OCI-LY7 (cell line): ENCODE results near the gene WDR36. TPM values are rescaled to one million over a fixed set of nuclear protein-coding genes. Genes with fewer than 3 reads are reported as not detected.

Experiments used
- BruUV-seq: library from RNA; stranded (reverse); fragments of 400-500 nt; replicated peaks from 2 replicates; lab custom pipeline; 2021; lab: Mats Ljungman, UMichigan
- CTCF ChIA-PET: fragments of 300-600 bp; sonication (Branson Sonifier 250); formaldehyde crosslinking; loops from one replicate; lab custom pipeline; 2022; ENCODE audit warnings: antibody characterized with exemption; ENCODE audit not compliant: unreplicated experiment; lab: Charles Lee
- POLR2A ChIA-PET: fragments of 300-600 bp; sonication (Branson Sonifier 250); formaldehyde crosslinking; loops from one replicate; lab custom pipeline; 2022; ENCODE audit warnings: antibody characterized with exemption; lab: Charles Lee
- DNase-seq: peaks from one replicate; pipeline ENCODE4 v3.0.0-alpha.2; 2015; ENCODE audit warnings: low spot score
- H2AFZ ChIP-seq: fragments of 200-600 bp; sonication (generic), shearing (Covaris generic); 2 replicates; pipeline ENCODE4 v1.6.1; 2014; ENCODE audit warnings: mild to moderate bottlenecking, antibody characterized with exemption, low read length, moderate library complexity
- H3K27ac ChIP-seq: fragments of 200-600 bp; sonication (generic); 2 replicates; pipeline ENCODE4 v1.5.1; 2014; ENCODE audit warnings: mixed run types, low read depth, mild to moderate bottlenecking, moderate library complexity, low read length, inconsistent platforms; ENCODE audit not compliant: poor library complexity, severe bottlenecking
- H3K36me3 ChIP-seq: fragments of 200-600 bp; sonication (generic); 2 replicates; pipeline ENCODE4 v1.6.1; 2014; ENCODE audit warnings: mild to moderate bottlenecking, antibody characterized with exemption, low read length, moderate library complexity, mixed read lengths; ENCODE audit not compliant: insufficient read depth
- H3K4me1 ChIP-seq: fragments of 200-600 bp; sonication (generic); 2 replicates; pipeline ENCODE4 v1.5.1; 2014; ENCODE audit warnings: mild to moderate bottlenecking, low read length; ENCODE audit not compliant: insufficient read depth, poor library complexity, severe bottlenecking
- H3K4me2 ChIP-seq: fragments of 200-600 bp; sonication (generic); 2 replicates; pipeline ENCODE4 v1.6.1; 2014; ENCODE audit warnings: mild to moderate bottlenecking, low read length
- H3K4me3 ChIP-seq: fragments of 200-600 bp; sonication (generic); 2 replicates; pipeline ENCODE4 v1.5.1; 2014; ENCODE audit warnings: mild to moderate bottlenecking, low read depth, low read length; ENCODE audit not compliant: poor library complexity, severe bottlenecking
- H3K79me2 ChIP-seq: fragments of 200-600 bp; sonication (generic); 2 replicates; pipeline ENCODE4 v1.6.1; 2016; ENCODE audit warnings: low read depth, mild to moderate bottlenecking, low read length, moderate library complexity, mixed read lengths; ENCODE audit not compliant: insufficient read depth
- H3K9me2 ChIP-seq: fragments of 200-600 bp; sonication (generic); 2 replicates; pipeline ENCODE4 v1.6.1; 2016; ENCODE audit warnings: mild to moderate bottlenecking, low read length, mixed read lengths; ENCODE audit not compliant: insufficient read depth
- H3K9me3 ChIP-seq: fragments of 200-600 bp; sonication (generic); 2 replicates; pipeline ENCODE4 v1.6.1; 2014; ENCODE audit warnings: mild to moderate bottlenecking, mixed run types, low read length, mixed read lengths
- H4K20me1 ChIP-seq: fragments of 200-600 bp; sonication (generic); 2 replicates; pipeline ENCODE4 v1.6.1; 2014; ENCODE audit warnings: mild to moderate bottlenecking, antibody characterized with exemption, low read length, moderate library complexity, mixed read lengths; ENCODE audit not compliant: insufficient read depth
- EZH2phosphoT487 ChIP-seq: fragments of 200-600 bp; sonication (generic); IDR thresholded peaks from 2 replicates; pipeline ENCODE4 v1.6.1; 2018; ENCODE audit warnings: low read depth, borderline replicate concordance, mild to moderate bottlenecking, mixed run types, antibody characterized with exemption, low read length, moderate library complexity, mixed read lengths
- intact Hi-C: fragments of 100-400 bp; cut with micrococcal nuclease; formaldehyde crosslinking; loops from one replicate; pipeline ENCODE4 v1.10.0; 2022; ENCODE audit not compliant: unreplicated experiment
- total RNA-seq, 2 experiments: library from RNA; depleted of rRNA in 1 of 2; stranded (reverse); fragments of >200 nt in 1 of 2; shearing (Covaris generic) in 1 of 2; gene quantifications; 2 replicates each; pipeline ENCODE4 v1.2.3, GENCODE V29; 2014 to 2022
- TF ChIP-seq, protein P1 (sequence below): fragments of 200-600 bp; sonication (generic); conservative IDR thresholded peaks from 2 replicates; pipeline ENCODE4 v1.5.1; 2014; ENCODE audit warnings: mild to moderate bottlenecking, antibody characterized with exemption, low read length, moderate library complexity, mixed read lengths

The WDR36 gene
- total RNA-seq, 2 experiments from 2014 or later, result 46.5 to 49.4 TPM

DNA sequence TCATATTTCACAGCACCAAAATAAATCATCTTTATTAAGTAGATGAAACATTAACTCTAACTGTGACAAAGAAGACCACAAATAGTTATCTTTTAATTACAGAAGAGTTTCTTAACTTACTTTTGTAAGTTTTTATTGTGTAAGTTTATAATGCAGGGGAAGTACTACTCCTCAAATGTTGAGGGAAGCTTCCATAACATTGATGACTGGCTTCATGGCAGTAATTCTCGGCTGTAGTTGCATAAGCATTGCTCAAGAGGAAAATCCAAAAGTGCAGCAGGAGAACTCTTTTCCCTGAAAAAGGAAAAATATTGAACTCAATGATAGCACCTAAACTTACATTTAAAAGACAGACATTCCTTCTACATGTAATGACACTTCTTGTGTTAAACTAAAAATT lies 16.1 kb upstream of the WDR36 start:
- no peak overlapping the region for H3K27ac ChIP-seq
- TF ChIP-seq, protein P1, sequence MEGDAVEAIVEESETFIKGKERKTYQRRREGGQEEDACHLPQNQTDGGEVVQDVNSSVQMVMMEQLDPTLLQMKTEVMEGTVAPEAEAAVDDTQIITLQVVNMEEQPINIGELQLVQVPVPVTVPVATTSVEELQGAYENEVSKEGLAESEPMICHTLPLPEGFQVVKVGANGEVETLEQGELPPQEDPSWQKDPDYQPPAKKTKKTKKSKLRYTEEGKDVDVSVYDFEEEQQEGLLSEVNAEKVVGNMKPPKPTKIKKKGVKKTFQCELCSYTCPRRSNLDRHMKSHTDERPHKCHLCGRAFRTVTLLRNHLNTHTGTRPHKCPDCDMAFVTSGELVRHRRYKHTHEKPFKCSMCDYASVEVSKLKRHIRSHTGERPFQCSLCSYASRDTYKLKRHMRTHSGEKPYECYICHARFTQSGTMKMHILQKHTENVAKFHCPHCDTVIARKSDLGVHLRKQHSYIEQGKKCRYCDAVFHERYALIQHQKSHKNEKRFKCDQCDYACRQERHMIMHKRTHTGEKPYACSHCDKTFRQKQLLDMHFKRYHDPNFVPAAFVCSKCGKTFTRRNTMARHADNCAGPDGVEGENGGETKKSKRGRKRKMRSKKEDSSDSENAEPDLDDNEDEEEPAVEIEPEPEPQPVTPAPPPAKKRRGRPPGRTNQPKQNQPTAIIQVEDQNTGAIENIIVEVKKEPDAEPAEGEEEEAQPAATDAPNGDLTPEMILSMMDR, result no peak
- no peak for TF ChIP-seq EZH2phosphoT487
- H3K4me1 ChIP-seq, result peaks cover 17% of the 10 kb centered on the region
- no peak overlapping the region for H3K4me3 ChIP-seq
- no peak for DNase-seq
- no peak overlapping the region for H2AFZ ChIP-seq
- ChIA-PET CTCF (no interaction called here), POLR2A (interaction anchor here (0.6 kb wide), 1 partner anchor 83 kb away, joined by 3 read pairs; no protein-coding TSS in a partner anchor)
- H3K9me2 ChIP-seq, result no peaks in the 10 kb centered on the region
- no peaks in the 10 kb centered on the region for H3K9me3 ChIP-seq
- no TSS peak for BruUV-seq
- intact Hi-C loops, result no loop called here
- no peaks in the 10 kb centered on the region for H3K79me2 ChIP-seq
- H3K36me3 ChIP-seq, result no peaks in the 10 kb centered on the region
- H3K4me2 ChIP-seq, result no peak overlapping the region
- H4K20me1 ChIP-seq, result no peaks in the 10 kb centered on the region

DNA sequence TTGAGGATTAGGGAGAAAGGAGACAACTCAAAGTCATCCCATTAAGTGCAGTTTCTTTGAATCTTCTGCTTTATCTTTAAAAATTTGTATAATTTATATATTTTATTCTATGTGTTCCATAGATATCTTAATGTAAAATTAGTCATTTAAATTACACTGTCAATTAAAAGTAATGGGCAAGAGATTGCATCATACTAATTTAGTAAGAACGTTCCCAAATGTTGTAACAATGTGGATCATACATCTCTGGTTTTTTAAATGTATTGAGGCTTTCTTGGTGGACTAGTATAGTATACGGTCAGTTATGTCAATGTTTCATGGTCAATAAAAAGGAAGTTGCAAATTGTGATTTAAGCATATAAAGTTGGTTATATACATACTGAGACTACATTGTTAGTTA lies 14.5 kb upstream of the WDR36 start:
- no peak for DNase-seq
- no TSS peak for BruUV-seq

DNA sequence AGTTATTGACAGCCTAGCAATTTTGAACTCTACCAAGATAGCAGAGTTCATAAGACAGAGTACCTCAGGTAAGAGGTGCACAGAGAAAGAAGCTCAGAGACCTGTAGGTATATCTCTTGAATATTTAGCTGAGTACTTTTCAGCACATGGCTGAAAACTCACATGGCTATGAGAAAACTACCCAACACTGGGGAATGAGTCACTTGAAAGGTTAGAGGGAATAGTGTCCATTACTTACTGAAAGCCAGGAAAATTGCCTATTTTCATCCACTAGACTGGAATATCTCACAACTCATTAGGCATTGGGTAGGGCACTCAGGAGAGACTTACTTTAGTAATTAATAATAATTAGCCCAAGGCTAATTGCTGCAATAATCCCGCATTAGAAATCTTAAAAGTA lies 12.3 kb upstream of the WDR36 start:
- intact Hi-C loops, result no loop called here
- no peak for DNase-seq
- Histone ChIP-seq H3K36me3 (no peaks in the 10 kb centered on the region), H2AFZ (no peak overlapping the region), H3K79me2 (no peaks in the 10 kb centered on the region), H3K9me3 (peaks cover 6% of the 10 kb centered on the region; the same call in 1 of the 2 replicates), H3K27ac (no peak overlapping the region), H3K9me2 (no peaks in the 10 kb centered on the region), H3K4me1 (peaks cover 31% of the 10 kb centered on the region), H3K4me2 (no peak overlapping the region), H3K4me3 (no peak overlapping the region), H4K20me1 (no peaks in the 10 kb centered on the region)
- ChIA-PET CTCF (no interaction called here), POLR2A (interaction anchor here (1.9 to 3.6 kb wide), 2 partner anchors 12 to 339 kb away, joined by 5 to 22 read pairs; partner anchors contain the start of gene WDR36)
- no peak for TF ChIP-seq EZH2phosphoT487
- TF ChIP-seq, protein P1, result no peak
- BruUV-seq, result no TSS peak

More for the DNA sequence above, 14.5 kb upstream of the WDR36 start:
- Histone ChIP-seq H3K36me3 (no peaks in the 10 kb centered on the region), H4K20me1 (no peaks in the 10 kb centered on the region), H2AFZ (no peak overlapping the region), H3K4me1 (peaks cover 20% of the 10 kb centered on the region), H3K9me2 (no peaks in the 10 kb centered on the region), H3K4me3 (no peak overlapping the region), H3K9me3 (peaks cover 5% of the 10 kb centered on the region; the same call in 1 of the 2 replicates), H3K79me2 (no peaks in the 10 kb centered on the region), H3K27ac (no peak overlapping the region), H3K4me2 (no peak overlapping the region)
- TF ChIP-seq, protein P1, result no peak
- TF ChIP-seq EZH2phosphoT487, result no peak
- intact Hi-C loops, result no loop called here
- CTCF ChIA-PET, result no interaction called here
- POLR2A ChIA-PET, result no interaction called here
